ENCODE results near the gene PDE4C. TPM values are rescaled to one million over a fixed set of nuclear protein-coding genes. Genes with fewer than 3 reads are reported as not detected.
A peak's percentile ranks its signal among the peaks of the same experiment; 100 is the strongest.

PDE4C gene
- total RNA-seq, 3 donors from 2014 or later = 2.5 to 7.7 (median 6.2) TPM

DNA sequence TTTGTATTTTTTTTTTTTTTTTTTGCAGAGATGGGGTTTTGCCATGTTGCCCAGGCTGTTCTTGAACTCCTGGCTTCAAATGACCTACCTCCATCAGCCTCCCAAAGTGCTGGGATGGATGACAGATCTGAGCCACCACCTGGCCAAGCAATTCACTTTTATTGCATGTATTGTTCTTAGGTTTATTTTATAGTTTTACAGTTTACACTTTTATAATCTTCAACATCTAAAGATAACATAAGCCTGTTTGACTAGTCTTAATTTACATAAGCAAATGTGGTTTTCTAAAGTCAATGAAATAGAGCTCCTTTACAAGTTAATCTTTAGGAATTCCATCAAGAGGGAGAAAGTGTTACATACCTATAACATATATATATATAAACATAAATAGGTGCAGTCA lies 42.7 kb downstream of the PDE4C start:
- no peaks in the 10 kb centered on the region for H3K36me3 ChIP-seq (ENCODE audit: low read depth)
- intact Hi-C loops (cut with DNase I, micrococcal nuclease) = no loop called here
- DNase-seq (peak in 1 of 3 donors; percentile 66), ATAC-seq (peak; percentile 93)
- H3K4me1 ChIP-seq (ENCODE audit: low read depth) = peaks cover 6% of the 10 kb centered on the region
- no peaks in the 10 kb centered on the region for H3K9me3 ChIP-seq
- no peak overlapping the region for H3K4me3 ChIP-seq
- TF ChIP-seq CTCF (IDR thresholded peaks at IDR 0.05) = no peak

- ATAC-seq (no peak), DNase-seq (peak in 1 of 3 donors; percentile 1)
- TF ChIP-seq CTCF (IDR thresholded peaks at IDR 0.05) = no peak
- Histone ChIP-seq H3K9me3 (no peaks in the 10 kb centered on the region), H3K4me1 (ENCODE audit: low read depth) (peaks cover 6% of the 10 kb centered on the region), H3K36me3 (ENCODE audit: low read depth) (no peaks in the 10 kb centered on the region), H3K4me3 (no peak overlapping the region)
- intact Hi-C loops (cut with DNase I, micrococcal nuclease) = no loop called here
Measured at GRCh38 chr19:18179957-18180356, 46.3 kb downstream of the PDE4C start.

GRCh38 chr19:18176367-18177310 lies 49.6 kb downstream of the PDE4C start:
- ATAC-seq (no peak), DNase-seq (peak in 1 of 3 donors; percentile 2)
- intact Hi-C loops (cut with DNase I, micrococcal nuclease) = no loop called here
- H3K4me3 ChIP-seq = no peak overlapping the region
- no peaks in the 10 kb centered on the region for H3K36me3 ChIP-seq (ENCODE audit: low read depth)
- TF ChIP-seq CTCF (IDR thresholded peaks at IDR 0.05) = no peak
- no peaks in the 10 kb centered on the region for H3K9me3 ChIP-seq
- H3K4me1 ChIP-seq (ENCODE audit: low read depth) = peaks cover 6% of the 10 kb centered on the region

DNA sequence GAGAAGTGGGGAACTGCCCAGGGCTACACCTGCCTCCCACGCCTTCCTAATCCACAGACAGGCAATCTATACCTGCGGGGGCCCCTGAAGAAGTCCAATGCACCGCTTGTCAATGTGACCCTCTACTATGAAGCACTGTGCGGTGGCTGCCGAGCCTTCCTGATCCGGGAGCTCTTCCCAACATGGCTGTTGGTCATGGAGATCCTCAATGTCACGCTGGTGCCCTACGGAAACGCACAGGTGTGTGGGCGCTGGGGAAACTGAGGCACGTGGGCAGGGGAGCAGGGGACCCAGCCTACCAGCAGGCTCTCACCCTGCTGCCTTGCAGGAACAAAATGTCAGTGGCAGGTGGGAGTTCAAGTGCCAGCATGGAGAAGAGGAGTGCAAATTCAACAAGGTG lies 51.3 kb downstream of the PDE4C start:
- H3K4me1 ChIP-seq (ENCODE audit: low read depth) = peaks cover 6% of the 10 kb centered on the region
- intact Hi-C loops (cut with DNase I, micrococcal nuclease) = no loop called here
- DNase-seq = peak in 1 of 3 donors; percentile 7
- no peak for TF ChIP-seq CTCF (IDR thresholded peaks at IDR 0.05)
- H3K4me3 ChIP-seq = no peak overlapping the region
- ATAC-seq = no peak
- H3K9me3 ChIP-seq = no peaks in the 10 kb centered on the region
- no peaks in the 10 kb centered on the region for H3K36me3 ChIP-seq (ENCODE audit: low read depth)

Other genes starting within 250 kb of the PDE4C start
- 10 to 100 TPM; 26.4 to 31.1 (median 30.8) TPM for gene ARRDC2, start 218.3 kb downstream of the PDE4C start, total RNA-seq
- gene IL12RB1, start 139.5 kb downstream of the PDE4C start, total RNA-seq = 1 to 10 TPM; 1.8 to 4.0 (median 2.2) TPM
- 10 to 100 TPM; 25.2 to 37.3 (median 34.7) TPM for gene MAST3, start 128.7 kb downstream of the PDE4C start, total RNA-seq
- gene PIK3R2, start 73.3 kb downstream of the PDE4C start, total RNA-seq = 10 to 100 TPM; 31.6 to 40.0 (median 35.2) TPM
- gene IFI30, start 52.6 kb downstream of the PDE4C start, total RNA-seq = 100 to 1,000 TPM in 1 of 3 donors, 10 to 100 TPM in 2; 46.6 to 122 (median 49.4) TPM
- gene MPV17L2, start 33.2 kb downstream of the PDE4C start, total RNA-seq = 10 to 100 TPM in 2 of 3 donors, 1 to 10 TPM in 1; 6.7 to 12.4 (median 12.0) TPM
- 1 to 10 TPM; 5.7 to 7.6 (median 6.8) TPM for gene RAB3A, start 22.4 kb downstream of the PDE4C start, total RNA-seq
- gene IQCN, start 48.0 kb upstream of the PDE4C start, total RNA-seq = 10 to 100 TPM in 1 of 3 donors, 1 to 10 TPM in 2; 4.4 to 10.6 (median 8.0) TPM
- gene JUND, start 55.2 kb upstream of the PDE4C start, total RNA-seq = 100 to 1,000 TPM; 267 to 328 (median 295) TPM
- 100 to 1,000 TPM in 2 of 3 donors, 10 to 100 TPM in 1; 86.3 to 158 (median 124) TPM for gene LSM4, start 96.6 kb upstream of the PDE4C start, total RNA-seq
- gene PGPEP1, start 114.2 kb upstream of the PDE4C start, total RNA-seq = 10 to 100 TPM; 77.1 to 97.4 (median 91.5) TPM
- gene GDF15, start 159.7 kb upstream of the PDE4C start, total RNA-seq = 10 to 100 TPM; 13.8 to 28.2 (median 20.4) TPM
- 1 to 10 TPM; 2.1 to 8.8 (median 5.8) TPM for gene LRRC25, start 171.2 kb upstream of the PDE4C start, total RNA-seq
- gene SSBP4, start 193.0 kb upstream of the PDE4C start, total RNA-seq = 10 to 100 TPM; 31.2 to 48.6 (median 41.1) TPM
- 10 to 100 TPM; 10.2 to 20.0 (median 13.2) TPM for gene ISYNA1, start 211.7 kb upstream of the PDE4C start, total RNA-seq